ENCODE measurements around the gene AUTS2.

AUTS2 gene

GRCh38 chr7:70694971-70695794 is 1096.9 kb downstream of the AUTS2 start:
- no peak for TF ChIP-seq CTCF (conservative IDR thresholded peaks at IDR 0.05; ENCODE audit: low read length)
- peak overlapping the region; percentile 80 for H3K4me3 ChIP-seq (ENCODE audit: low read length)
- DNase-seq (ENCODE audit: low read depth) = no peak

- no peak for DNase-seq (ENCODE audit: low read depth)
- peak overlapping the region; percentile 80 for H3K4me3 ChIP-seq (ENCODE audit: low read length)
- TF ChIP-seq CTCF (conservative IDR thresholded peaks at IDR 0.05; ENCODE audit: low read length) = no peak
Measured at GRCh38 chr7:70695795-70696083, 1097.5 kb downstream of the AUTS2 start.

- no peak for TF ChIP-seq CTCF (conservative IDR thresholded peaks at IDR 0.05; ENCODE audit: low read length)
- H3K4me3 ChIP-seq (ENCODE audit: low read length) = peak overlapping the region; percentile 80
- peak; percentile 45 for DNase-seq (ENCODE audit: low read depth)
Measured at GRCh38 chr7:70696201-70696754, 1098.0 kb downstream of the AUTS2 start.

GRCh38 chr7:70698219-70698832 is 1100.1 kb downstream of the AUTS2 start:
- peak; percentile 70 for DNase-seq (ENCODE audit: low read depth)
- no peak overlapping the region for H3K4me3 ChIP-seq (ENCODE audit: low read length)
- peak; percentile 99 for TF ChIP-seq CTCF (conservative IDR thresholded peaks at IDR 0.05; ENCODE audit: low read length)

GRCh38 chr7:70699271-70699670 is 1101.0 kb downstream of the AUTS2 start:
- H3K4me3 ChIP-seq (ENCODE audit: low read length) = no peak overlapping the region
- DNase-seq (ENCODE audit: low read depth) = no peak

GRCh38 chr7:70700055-70700940 is 1102.0 kb downstream of the AUTS2 start:
- no peak for TF ChIP-seq CTCF (conservative IDR thresholded peaks at IDR 0.05; ENCODE audit: low read length)
- no peak overlapping the region for H3K4me3 ChIP-seq (ENCODE audit: low read length)
- DNase-seq (ENCODE audit: low read depth) = no peak

More at GRCh38 chr7:70699271-70699670, 1101.0 kb downstream of the AUTS2 start:
- no peak for TF ChIP-seq CTCF (conservative IDR thresholded peaks at IDR 0.05; ENCODE audit: low read length)

Data from AG10803 (cell line).